ENCODE results near the gene SLC39A11.

Gene SLC39A11

DNA sequence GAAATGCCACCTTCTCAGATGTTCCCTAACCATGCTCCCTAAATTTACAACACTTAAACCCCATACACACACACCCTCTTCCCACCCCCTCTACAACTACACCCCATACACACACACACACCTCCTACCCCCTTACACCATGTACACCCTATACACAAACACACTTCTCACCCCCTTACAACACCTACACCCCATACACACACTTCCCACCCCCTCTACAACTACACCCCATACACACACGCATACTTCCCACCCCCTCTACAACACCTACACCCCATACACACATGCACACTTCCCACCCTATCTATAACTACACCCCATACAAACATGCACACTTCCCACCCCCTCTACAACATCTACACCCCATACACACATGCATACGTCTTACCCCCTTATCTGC is 172.0 kb downstream of the SLC39A11 start:
- DNase-seq, result no peak
- Histone ChIP-seq H3K9me2 (replicated peaks; ENCODE audit: insufficient read depth, low read length) (no peaks in the 10 kb centered on the region), H3K4me1 (ENCODE audit: low read length) (no peaks in the 10 kb centered on the region), H3K4me2 (ENCODE audit: low read depth, low read length) (no peak overlapping the region), H3K9ac (ENCODE audit: low read length) (no peak overlapping the region), H2AFZ (ENCODE audit: low read length) (no peak overlapping the region), H3K36me3 (replicated peaks; ENCODE audit: insufficient read depth, low read length) (no peaks in the 10 kb centered on the region), H3K27ac (ENCODE audit: low read length) (no peak overlapping the region), H3K4me3 (ENCODE audit: low read length) (no peak overlapping the region), H4K20me1 (ENCODE audit: insufficient read depth, low read length) (no peaks in the 10 kb centered on the region), H3F3A (ENCODE audit: insufficient read depth, low read length) (no peaks in the 10 kb centered on the region), H3K9me3 (replicated peaks; ENCODE audit: insufficient read depth, low read length) (no peaks in the 10 kb centered on the region), H3K79me2 (ENCODE audit: low read length) (no peaks in the 10 kb centered on the region), H3K27me3 (replicated peaks; ENCODE audit: insufficient read depth, low read length) (no peaks in the 10 kb centered on the region)
- TF ChIP-seq EZH2phosphoT487 (IDR thresholded peaks at IDR 0.05; ENCODE audit: low read length), result no peak
- no peak for TF ChIP-seq EZH2 (optimal IDR thresholded peaks at IDR 0.05; ENCODE audit: low read depth, low read length)
- TF ChIP-seq, protein P1, sequence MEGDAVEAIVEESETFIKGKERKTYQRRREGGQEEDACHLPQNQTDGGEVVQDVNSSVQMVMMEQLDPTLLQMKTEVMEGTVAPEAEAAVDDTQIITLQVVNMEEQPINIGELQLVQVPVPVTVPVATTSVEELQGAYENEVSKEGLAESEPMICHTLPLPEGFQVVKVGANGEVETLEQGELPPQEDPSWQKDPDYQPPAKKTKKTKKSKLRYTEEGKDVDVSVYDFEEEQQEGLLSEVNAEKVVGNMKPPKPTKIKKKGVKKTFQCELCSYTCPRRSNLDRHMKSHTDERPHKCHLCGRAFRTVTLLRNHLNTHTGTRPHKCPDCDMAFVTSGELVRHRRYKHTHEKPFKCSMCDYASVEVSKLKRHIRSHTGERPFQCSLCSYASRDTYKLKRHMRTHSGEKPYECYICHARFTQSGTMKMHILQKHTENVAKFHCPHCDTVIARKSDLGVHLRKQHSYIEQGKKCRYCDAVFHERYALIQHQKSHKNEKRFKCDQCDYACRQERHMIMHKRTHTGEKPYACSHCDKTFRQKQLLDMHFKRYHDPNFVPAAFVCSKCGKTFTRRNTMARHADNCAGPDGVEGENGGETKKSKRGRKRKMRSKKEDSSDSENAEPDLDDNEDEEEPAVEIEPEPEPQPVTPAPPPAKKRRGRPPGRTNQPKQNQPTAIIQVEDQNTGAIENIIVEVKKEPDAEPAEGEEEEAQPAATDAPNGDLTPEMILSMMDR (IDR thresholded peaks at IDR 0.05; ENCODE audit: low read length), result no peak

DNA sequence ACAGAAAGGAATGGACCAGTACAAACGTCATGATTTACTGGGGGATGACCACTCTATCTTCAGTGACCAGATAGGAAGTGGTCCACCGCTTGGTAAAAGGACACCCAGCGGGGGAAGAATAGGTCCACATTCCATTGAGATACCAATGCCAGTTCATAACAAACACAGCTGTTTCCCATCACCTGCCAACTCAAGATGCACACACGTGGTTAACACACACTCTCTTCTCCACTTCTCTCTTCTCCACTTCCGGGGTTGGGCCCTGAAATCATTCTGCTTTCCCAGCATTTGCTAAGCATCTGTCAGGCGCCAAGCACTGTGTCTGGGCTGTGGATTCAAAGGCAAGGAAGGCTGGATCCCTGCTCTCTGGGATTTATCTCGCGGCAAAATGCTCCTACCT is 175.5 kb downstream of the SLC39A11 start:
- H3K27ac ChIP-seq (ENCODE audit: low read length), result no peak overlapping the region
- no peaks in the 10 kb centered on the region for H3K9me3 ChIP-seq (replicated peaks; ENCODE audit: insufficient read depth, low read length)
- no peak overlapping the region for H3K4me3 ChIP-seq (ENCODE audit: low read length)
- H3K36me3 ChIP-seq (replicated peaks; ENCODE audit: insufficient read depth, low read length), result no peaks in the 10 kb centered on the region
- no peaks in the 10 kb centered on the region for H3K79me2 ChIP-seq (ENCODE audit: low read length)
- no peak overlapping the region for H3K9ac ChIP-seq (ENCODE audit: low read length)
- no peak for DNase-seq
- no peaks in the 10 kb centered on the region for H4K20me1 ChIP-seq (ENCODE audit: insufficient read depth, low read length)
- H3K27me3 ChIP-seq (replicated peaks; ENCODE audit: insufficient read depth, low read length), result no peaks in the 10 kb centered on the region
- no peak overlapping the region for H3K4me2 ChIP-seq (ENCODE audit: low read depth, low read length)
- no peaks in the 10 kb centered on the region for H3F3A ChIP-seq (ENCODE audit: insufficient read depth, low read length)
- H3K4me1 ChIP-seq (ENCODE audit: low read length), result no peaks in the 10 kb centered on the region
- TF ChIP-seq, protein P1 (IDR thresholded peaks at IDR 0.05; ENCODE audit: low read length), result no peak
- TF ChIP-seq EZH2phosphoT487 (IDR thresholded peaks at IDR 0.05; ENCODE audit: low read length) (no peak), EZH2 (optimal IDR thresholded peaks at IDR 0.05; ENCODE audit: low read depth, low read length) (no peak)
- H3K9me2 ChIP-seq (replicated peaks; ENCODE audit: insufficient read depth, low read length), result no peaks in the 10 kb centered on the region
- H2AFZ ChIP-seq (ENCODE audit: low read length), result no peak overlapping the region

DNA sequence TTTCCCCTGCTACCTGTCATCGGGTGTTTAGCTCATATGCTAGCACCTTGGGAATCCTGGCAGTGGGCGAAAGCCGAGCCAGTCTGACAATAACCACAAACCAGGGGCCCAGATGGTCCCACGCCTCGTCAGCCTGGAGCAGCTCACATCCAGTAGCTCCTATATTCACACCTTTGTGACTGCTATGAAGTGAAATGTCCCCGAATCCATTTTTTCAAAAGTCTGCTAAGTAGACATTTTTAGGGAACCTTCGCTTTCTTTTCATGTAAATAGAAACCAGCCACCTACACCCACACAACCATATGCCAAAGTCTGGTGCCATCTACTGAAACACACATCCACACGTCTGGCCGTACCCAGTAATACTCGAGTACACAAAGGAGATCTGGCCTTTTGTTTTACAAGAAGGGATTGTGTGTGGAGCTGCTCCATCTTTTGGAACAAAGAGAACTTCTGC is 176.8 kb downstream of the SLC39A11 start:
- Histone ChIP-seq H3K4me1 (ENCODE audit: low read length) (no peaks in the 10 kb centered on the region), H3K27ac (ENCODE audit: low read length) (no peak overlapping the region)

More for the DNA sequence above, 176.8 kb downstream of the SLC39A11 start:
- Histone ChIP-seq H3K9me3 (replicated peaks; ENCODE audit: insufficient read depth, low read length) (no peaks in the 10 kb centered on the region), H2AFZ (ENCODE audit: low read length) (no peak overlapping the region), H3K79me2 (ENCODE audit: low read length) (no peaks in the 10 kb centered on the region), H3K36me3 (replicated peaks; ENCODE audit: insufficient read depth, low read length) (no peaks in the 10 kb centered on the region), H3K4me2 (ENCODE audit: low read depth, low read length) (no peak overlapping the region), H3K4me3 (ENCODE audit: low read length) (no peak overlapping the region), H3K27me3 (replicated peaks; ENCODE audit: insufficient read depth, low read length) (no peaks in the 10 kb centered on the region), H3F3A (ENCODE audit: insufficient read depth, low read length) (no peaks in the 10 kb centered on the region), H4K20me1 (ENCODE audit: insufficient read depth, low read length) (no peaks in the 10 kb centered on the region), H3K9me2 (replicated peaks; ENCODE audit: insufficient read depth, low read length) (no peaks in the 10 kb centered on the region), H3K9ac (ENCODE audit: low read length) (no peak overlapping the region)
- DNase-seq, result no peak
- TF ChIP-seq EZH2 (optimal IDR thresholded peaks at IDR 0.05; ENCODE audit: low read depth, low read length) (no peak), EZH2phosphoT487 (IDR thresholded peaks at IDR 0.05; ENCODE audit: low read length) (no peak)
- TF ChIP-seq, protein P1 (IDR thresholded peaks at IDR 0.05; ENCODE audit: low read length), result no peak

All from MM.1S (cell line).